Caco-2 (cell line): ENCODE measurements around the gene TMEM95. TPM values are rescaled to one million over a fixed set of nuclear protein-coding genes. Genes with fewer than 3 reads are reported as not detected.
A peak's percentile ranks its signal among the peaks of the same experiment; 100 is the strongest.

Experiments used
- BruUV-seq: library from RNA; stranded (reverse); fragments of 400-500 nt; replicated peaks from 2 replicates; lab custom pipeline; 2021; lab: Mats Ljungman, UMichigan
- CTCF ChIA-PET: fragments of 300-600 bp; sonication (Branson Sonifier 250); formaldehyde crosslinking; loops from one replicate; lab custom pipeline; 2022; ENCODE audit warnings: antibody characterized with exemption; lab: Charles Lee
- POLR2A ChIA-PET: fragments of 300-600 bp; sonication (Branson Sonifier 250); formaldehyde crosslinking; loops from one replicate; lab custom pipeline; 2022; ENCODE audit warnings: antibody characterized with exemption; lab: Charles Lee
- DNase-seq, 2 experiments: peaks; one replicate each; pipeline versions ENCODE4 v3.0.0 to v3.0.0-alpha.2; 2020 to 2022
- H3K27me3 ChIP-seq: replicated peaks from 2 replicates; pipeline ENCODE4 v1.6.0; 2011; ENCODE audit warnings: low read length; ENCODE audit not compliant: control insufficient read depth, insufficient read depth
- H3K36me3 ChIP-seq: 2 replicates; pipeline ENCODE4 v1.5.1; 2011; ENCODE audit warnings: low read length; ENCODE audit not compliant: control insufficient read depth, insufficient read depth
- H3K4me1 ChIP-seq: fragments of 250-450 bp; sonication (Bioruptor Pico); 2 replicates; pipeline ENCODE4 v1.5.1; 2020; ENCODE audit warnings: mild to moderate bottlenecking
- H3K4me3 ChIP-seq: 2 replicates; pipeline ENCODE4 v1.5.1; 2011; ENCODE audit warnings: low read depth, mild to moderate bottlenecking, control low read depth, low read length
- H3K9me3 ChIP-seq: fragments of 250-450 bp; sonication (Bioruptor Pico); 2 replicates; pipeline ENCODE4 v1.5.1; 2020; ENCODE audit warnings: mild to moderate bottlenecking, moderate library complexity
- H3K27ac Mint-ChIP-seq: one replicate; pipeline ENCODE4 v1.8.0; 2022; ENCODE audit warnings: mixed read lengths; ENCODE audit not compliant: unreplicated experiment
- H3K27me3 Mint-ChIP-seq: one replicate; pipeline ENCODE4 v1.8.0; 2022; ENCODE audit warnings: mixed read lengths; ENCODE audit not compliant: insufficient read depth, unreplicated experiment
- H3K36me3 Mint-ChIP-seq: one replicate; pipeline ENCODE4 v1.8.0; 2022; ENCODE audit warnings: mild to moderate bottlenecking, mixed read lengths; ENCODE audit not compliant: insufficient read depth, unreplicated experiment
- H3K4me1 Mint-ChIP-seq: one replicate; pipeline ENCODE4 v1.8.0; 2022; ENCODE audit warnings: low read depth, mixed read lengths; ENCODE audit not compliant: unreplicated experiment
- H3K4me3 Mint-ChIP-seq: one replicate; pipeline ENCODE4 v1.8.0; 2022; ENCODE audit warnings: mild to moderate bottlenecking, moderate library complexity, mixed read lengths; ENCODE audit not compliant: unreplicated experiment
- H3K9me3 Mint-ChIP-seq: one replicate; pipeline ENCODE4 v1.8.0; 2022; ENCODE audit warnings: mixed read lengths; ENCODE audit not compliant: unreplicated experiment
- intact Hi-C: fragments of 100-400 bp; cut with micrococcal nuclease; formaldehyde crosslinking; loops from one replicate; pipeline ENCODE4 v1.10.0; 2022; ENCODE audit not compliant: unreplicated experiment
- total RNA-seq: library from RNA; stranded (reverse); gene quantifications from 2 replicates; pipeline ENCODE4 v1.2.3, GENCODE V29; 2022
- TF ChIP-seq, protein P1 (sequence below), 2 experiments: fragments of 200-600 bp in 1 of 2; IDR thresholded peaks; 1 replicate in 1 of 2; 2 replicates in 1 of 2; pipeline versions ENCODE4 v1.5.1 to v1.8.0; 2011 to 2022; ENCODE audit warnings: antibody characterized with exemption in 1 of 2, control low read depth in 1 of 2, inconsistent platforms in 1 of 2, low read depth in 1 of 2, low read length in 1 of 2, mild to moderate bottlenecking in 1 of 2, moderate library complexity in 1 of 2; ENCODE audit not compliant: insufficient read depth in 1 of 2, severe bottlenecking in 1 of 2, unreplicated experiment in 1 of 2

The TMEM95 gene
- total RNA-seq, 1 experiment from 2014 or later: not detected

DNA sequence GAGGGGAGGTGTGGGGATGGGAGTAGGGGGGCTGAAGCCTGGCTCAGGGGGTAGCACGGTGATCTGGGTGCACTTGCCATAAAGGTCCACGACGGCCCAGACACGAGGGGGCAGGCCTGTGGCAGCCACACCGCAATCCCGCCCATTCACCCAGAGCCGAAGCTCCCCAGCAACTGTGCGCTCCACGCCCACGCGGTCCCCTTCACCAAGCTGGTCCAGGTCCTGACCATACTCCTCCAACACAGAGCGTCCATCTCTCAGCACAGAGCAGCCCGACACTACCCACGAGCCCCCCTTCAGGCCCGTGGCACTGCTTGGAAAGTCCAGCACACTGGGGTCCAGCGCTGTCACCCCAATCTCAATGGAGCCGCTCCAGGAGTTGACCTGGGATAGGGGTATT lies 27.5 kb upstream of the TMEM95 start:
- Histone ChIP-seq H3K36me3 (no peaks in the 10 kb centered on the region; the same call in 1 of the 2 replicates), H3K27me3 (no peaks in the 10 kb centered on the region), H3K4me1 (0 out of 2 replicates have a peak, but pooled peaks cover 4% of the 10 kb centered on the region), H3K9me3 (no peaks in the 10 kb centered on the region), H3K4me3 (no peak overlapping the region)
- H3K36me3 Mint-ChIP-seq: peaks cover 11% of the 10 kb centered on the region
- CTCF ChIA-PET: no interaction called here
- no peaks in the 10 kb centered on the region for H3K27me3 Mint-ChIP-seq
- H3K27ac Mint-ChIP-seq: no peak overlapping the region
- POLR2A ChIA-PET: no interaction called here
- no TSS peak for BruUV-seq
- TF ChIP-seq, protein P1, sequence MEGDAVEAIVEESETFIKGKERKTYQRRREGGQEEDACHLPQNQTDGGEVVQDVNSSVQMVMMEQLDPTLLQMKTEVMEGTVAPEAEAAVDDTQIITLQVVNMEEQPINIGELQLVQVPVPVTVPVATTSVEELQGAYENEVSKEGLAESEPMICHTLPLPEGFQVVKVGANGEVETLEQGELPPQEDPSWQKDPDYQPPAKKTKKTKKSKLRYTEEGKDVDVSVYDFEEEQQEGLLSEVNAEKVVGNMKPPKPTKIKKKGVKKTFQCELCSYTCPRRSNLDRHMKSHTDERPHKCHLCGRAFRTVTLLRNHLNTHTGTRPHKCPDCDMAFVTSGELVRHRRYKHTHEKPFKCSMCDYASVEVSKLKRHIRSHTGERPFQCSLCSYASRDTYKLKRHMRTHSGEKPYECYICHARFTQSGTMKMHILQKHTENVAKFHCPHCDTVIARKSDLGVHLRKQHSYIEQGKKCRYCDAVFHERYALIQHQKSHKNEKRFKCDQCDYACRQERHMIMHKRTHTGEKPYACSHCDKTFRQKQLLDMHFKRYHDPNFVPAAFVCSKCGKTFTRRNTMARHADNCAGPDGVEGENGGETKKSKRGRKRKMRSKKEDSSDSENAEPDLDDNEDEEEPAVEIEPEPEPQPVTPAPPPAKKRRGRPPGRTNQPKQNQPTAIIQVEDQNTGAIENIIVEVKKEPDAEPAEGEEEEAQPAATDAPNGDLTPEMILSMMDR (IDR thresholded peaks at IDR 0.05; ENCODE audit: insufficient read depth in 1 of 2, low read depth in 1 of 2, low read length in 1 of 2, severe bottlenecking in 1 of 2, unreplicated experiment in 1 of 2): no peak
- peaks cover 10% of the 10 kb centered on the region for H3K4me1 Mint-ChIP-seq
- no peak overlapping the region for H3K4me3 Mint-ChIP-seq
- intact Hi-C loops: no loop called here
- no peak for DNase-seq
- no peaks in the 10 kb centered on the region for H3K9me3 Mint-ChIP-seq

DNA sequence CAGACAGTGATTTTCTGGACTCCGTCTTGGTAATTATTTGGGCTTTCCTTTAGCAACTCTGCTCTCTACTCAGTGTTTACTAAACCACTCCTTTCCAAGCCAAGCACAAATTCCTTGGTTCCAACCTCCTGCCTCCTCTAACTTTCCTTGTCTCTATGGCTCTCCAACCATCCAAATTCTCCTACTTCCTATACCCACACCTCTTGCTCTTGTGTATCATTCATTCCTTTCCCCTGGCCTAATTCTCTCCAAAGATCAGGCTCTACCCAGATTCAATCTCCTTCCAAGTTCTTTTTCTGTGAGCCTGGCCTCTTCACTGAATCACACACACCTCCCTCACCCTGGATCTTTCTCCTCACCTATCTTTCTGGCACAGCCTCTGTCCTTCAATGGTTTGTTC lies 26.9 kb upstream of the TMEM95 start:
- Mint-ChIP-seq H3K27me3 (no peaks in the 10 kb centered on the region), H3K9me3 (no peaks in the 10 kb centered on the region), H3K4me3 (peak overlapping the region; percentile 76), H3K27ac (no peak overlapping the region), H3K4me1 (peaks cover 10% of the 10 kb centered on the region), H3K36me3 (peaks cover 11% of the 10 kb centered on the region)
- Histone ChIP-seq H3K4me1 (0 out of 2 replicates have a peak, but pooled peaks cover 4% of the 10 kb centered on the region), H3K4me3 (peak overlapping the region; percentile 89; the same call in 1 of the 2 replicates), H3K27me3 (no peaks in the 10 kb centered on the region), H3K9me3 (no peaks in the 10 kb centered on the region), H3K36me3 (no peaks in the 10 kb centered on the region; the same call in 1 of the 2 replicates)
- TF ChIP-seq, protein P1 (IDR thresholded peaks at IDR 0.05; ENCODE audit: insufficient read depth in 1 of 2, low read depth in 1 of 2, low read length in 1 of 2, severe bottlenecking in 1 of 2, unreplicated experiment in 1 of 2): no peak
- ChIA-PET POLR2A (no interaction called here), CTCF (no interaction called here)
- BruUV-seq: no TSS peak
- intact Hi-C loops: loop anchor here (2.0 kb wide), 1 partner anchor 13 kb away; the partner anchor contains the start of gene GPS2
- DNase-seq: no peak

DNA sequence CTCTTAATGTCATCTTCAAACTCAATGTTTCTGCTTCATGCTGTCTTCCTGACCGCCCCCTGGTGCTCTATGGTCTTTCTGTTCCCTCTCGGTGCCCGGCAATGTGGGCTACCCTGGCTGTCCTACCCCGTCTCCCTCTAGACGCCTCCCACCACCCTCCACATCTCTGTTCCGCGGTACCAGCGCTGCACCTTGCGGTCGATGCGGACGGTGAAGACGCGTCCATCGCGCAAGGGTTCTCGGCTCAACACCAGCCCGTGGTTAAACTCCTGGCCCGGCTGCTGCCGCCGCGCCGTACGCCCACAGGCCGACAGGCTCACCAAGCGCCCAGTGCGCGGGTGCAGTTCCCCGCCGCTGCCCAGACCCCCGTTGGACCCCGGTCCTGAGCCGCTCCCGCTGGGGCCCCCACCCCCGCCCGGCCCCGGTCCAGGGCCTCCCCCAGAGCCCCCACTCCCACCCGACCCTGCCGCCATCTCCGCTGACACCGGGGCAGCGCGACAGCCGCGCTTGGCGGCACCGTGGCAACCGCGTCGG lies 26.0 kb upstream of the TMEM95 start, which contains the start of gene NEURL4:
Gene NEURL4, minus strand, starts transcription at position 496 of the 534 bp plus-strand sequence. Its CDS starts 23 bp downstream, at position 473.
- Mint-ChIP-seq H3K27me3 (no peaks in the 10 kb centered on the region), H3K4me3 (peak within 1 kb of the TSS; percentile 76), H3K36me3 (peaks cover 11% of the 10 kb centered on the region), H3K9me3 (no peaks in the 10 kb centered on the region), H3K4me1 (peaks cover 10% of the 10 kb centered on the region), H3K27ac (peak within 1 kb of the TSS; percentile 48)
- H3K36me3 ChIP-seq: no peaks in the 10 kb centered on the region; the same call in 1 of the 2 replicates
- no peaks in the 10 kb centered on the region for H3K9me3 ChIP-seq
- CTCF ChIA-PET: interaction anchor here (1.0 to 1.5 kb wide), 3 partner anchors 15 to 108 kb away, joined by 3 to 4 read pairs (median 3); partner anchors contain the start of gene TMEM256
- DNase-seq: no peak
- peak within 1 kb of the TSS; percentile 89 for H3K4me3 ChIP-seq
- BruUV-seq: no TSS peak
- TF ChIP-seq, protein P1 (IDR thresholded peaks at IDR 0.05; ENCODE audit: insufficient read depth in 1 of 2, low read depth in 1 of 2, low read length in 1 of 2, severe bottlenecking in 1 of 2, unreplicated experiment in 1 of 2): no peak
- POLR2A ChIA-PET: interaction anchor here (0.6 to 1.0 kb wide), 6 partner anchors 15 to 360 kb away, joined by 3 to 7 read pairs (median 4); partner anchors contain the start of genes ACADVL, DLG4 and TMEM256
- H3K4me1 ChIP-seq: 0 out of 2 replicates have a peak, but pooled peaks cover 4% of the 10 kb centered on the region
- intact Hi-C loops: loop anchor here (2.0 kb wide), 1 partner anchor 14 kb away; the partner anchor contains the start of gene GPS2
- no peaks in the 10 kb centered on the region for H3K27me3 ChIP-seq
